Stimulated activated CD8-positive, alpha-beta memory T cell treated with anti-CD3 and anti-CD28 coated beads, Interleukin-2, amount 100 ng/mL, for 1 hour (primary cell): Measurements from ENCODE around the gene COMMD1.
"Not testable (repeated sequence)": the region's sequence is repeated elsewhere in the genome, so short reads cannot be mapped to it uniquely, and the experiment has no call there.

ENCODE experiments used
- DNase-seq, 2 donors: peaks; one replicate each; pipeline ENCODE4 v3.0.0-alpha.2; 2020; ENCODE audit warnings: low read depth in 2 of 2

Gene COMMD1

DNA sequence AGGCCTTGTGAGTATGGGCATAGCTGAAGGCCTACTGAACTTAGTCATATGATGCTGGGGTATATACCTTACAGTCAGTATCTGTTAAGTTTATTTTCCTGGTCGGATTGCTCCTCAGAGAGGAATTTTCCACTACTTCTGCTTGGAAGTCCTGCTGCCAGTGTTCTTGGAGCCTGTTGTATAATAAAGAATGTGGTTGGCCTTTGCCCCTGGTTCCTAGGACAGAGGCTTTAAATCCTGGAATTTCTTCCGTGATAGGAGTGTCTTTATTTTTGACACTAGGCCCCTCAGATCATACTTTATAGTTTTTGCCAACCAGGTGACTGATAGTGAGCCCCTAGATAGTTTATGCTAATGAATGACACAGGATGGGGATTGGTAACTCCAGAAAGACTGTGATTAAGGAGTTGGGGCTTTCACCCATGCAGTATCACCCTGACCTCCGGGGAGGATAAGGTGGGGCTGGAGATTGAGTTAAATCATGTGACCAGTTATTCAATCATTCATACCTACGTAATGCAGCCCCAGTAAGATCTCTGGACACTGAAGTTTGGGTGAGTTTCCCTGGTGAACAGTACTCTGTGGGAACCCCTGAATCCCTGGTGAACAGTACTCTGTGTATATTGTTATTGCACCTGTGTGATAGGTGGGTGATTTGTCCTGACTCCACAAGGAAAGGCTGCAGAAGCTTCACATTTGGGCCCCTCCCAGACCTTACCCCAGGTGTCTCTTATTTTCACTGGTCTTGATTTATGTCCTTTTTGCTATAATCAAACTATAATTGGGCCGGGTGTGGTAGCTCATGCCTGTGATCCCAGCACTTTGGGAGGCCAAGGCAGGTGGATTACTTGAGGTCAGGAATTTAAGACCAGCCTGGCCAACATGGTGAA, 56.9 kb downstream of the COMMD1 start:
- no peak for DNase-seq

GRCh38 chr2:61966087-61966727, 60.7 kb downstream of the COMMD1 start:
- no peak for DNase-seq

GRCh38 chr2:61967262-61967661, 61.8 kb downstream of the COMMD1 start:
- DNase-seq = no peak

DNA sequence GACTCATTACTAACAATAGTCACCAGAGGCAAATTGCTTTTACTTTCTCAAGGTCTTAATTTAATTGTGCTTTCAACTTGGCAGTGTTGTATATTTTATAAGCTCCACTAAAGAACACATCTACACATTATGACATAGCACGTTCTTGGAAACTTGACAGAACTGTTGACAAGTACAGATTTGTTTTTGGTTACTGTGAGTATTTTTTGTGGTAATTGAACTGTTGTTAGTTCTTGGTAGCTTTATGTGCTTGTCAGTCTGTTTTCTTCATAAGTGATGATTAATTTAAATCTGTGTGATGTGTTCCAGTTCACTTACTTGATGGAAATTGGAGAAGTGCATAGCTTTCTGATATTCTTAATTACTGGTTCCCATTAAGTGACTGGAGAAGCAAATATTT, 63.9 kb downstream of the COMMD1 start:
- no peak for DNase-seq

DNA sequence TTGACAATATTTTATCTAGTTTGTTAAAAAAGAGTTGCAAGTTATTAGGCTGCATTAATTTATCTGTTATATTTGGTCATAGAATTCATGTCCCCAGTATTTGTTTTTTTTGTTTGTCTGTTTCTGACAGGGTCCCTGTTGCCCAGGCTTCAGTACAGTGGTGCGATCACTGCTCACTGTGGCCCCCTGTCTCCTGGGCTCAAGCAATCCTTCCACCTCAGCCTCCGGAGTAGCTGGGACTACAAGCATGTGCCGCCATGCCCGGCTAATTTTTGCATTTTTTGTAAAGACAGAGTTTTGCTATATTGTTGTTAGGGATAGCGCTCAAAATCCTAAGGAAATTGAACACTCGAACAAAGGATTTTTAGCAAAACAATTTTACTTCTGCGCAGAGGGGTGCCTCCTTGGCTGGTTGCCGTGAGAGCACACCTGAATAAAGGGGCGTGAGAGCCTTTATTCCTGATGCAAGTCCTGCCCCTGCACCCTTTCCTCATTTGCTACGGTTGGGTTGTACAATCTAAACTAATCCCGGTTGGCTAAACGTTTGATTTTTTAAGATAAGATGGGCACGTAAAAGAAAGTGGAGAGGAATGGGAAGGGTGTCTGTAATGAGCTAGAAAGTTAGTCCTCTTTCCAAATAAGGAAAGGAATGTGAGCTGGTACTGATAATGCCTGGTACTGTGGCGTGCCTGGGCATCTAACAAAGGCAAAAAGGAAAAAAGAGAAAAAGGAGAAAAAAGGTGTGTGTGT, 65.5 kb downstream of the COMMD1 start:
- no peak for DNase-seq

DNA sequence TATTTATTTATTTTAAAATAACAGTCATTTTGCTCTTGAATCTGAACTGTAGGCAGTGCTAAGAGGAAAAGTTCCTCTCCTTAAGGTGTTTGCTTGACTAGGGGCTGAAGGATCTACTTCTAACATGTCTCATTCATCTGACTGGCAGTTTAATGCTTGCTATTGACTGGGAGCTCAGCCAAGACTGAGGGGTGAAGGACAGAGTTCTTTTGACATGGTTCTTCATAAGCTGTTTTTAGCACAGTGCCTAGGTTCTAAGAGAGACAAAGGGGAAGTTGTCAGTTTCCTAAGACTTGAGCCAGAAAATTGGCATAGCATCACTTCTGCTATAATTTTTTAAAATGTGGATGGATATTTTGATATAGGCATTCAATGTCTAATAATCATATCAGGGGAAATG, 73.0 kb downstream of the COMMD1 start:
- DNase-seq = no peak

DNA sequence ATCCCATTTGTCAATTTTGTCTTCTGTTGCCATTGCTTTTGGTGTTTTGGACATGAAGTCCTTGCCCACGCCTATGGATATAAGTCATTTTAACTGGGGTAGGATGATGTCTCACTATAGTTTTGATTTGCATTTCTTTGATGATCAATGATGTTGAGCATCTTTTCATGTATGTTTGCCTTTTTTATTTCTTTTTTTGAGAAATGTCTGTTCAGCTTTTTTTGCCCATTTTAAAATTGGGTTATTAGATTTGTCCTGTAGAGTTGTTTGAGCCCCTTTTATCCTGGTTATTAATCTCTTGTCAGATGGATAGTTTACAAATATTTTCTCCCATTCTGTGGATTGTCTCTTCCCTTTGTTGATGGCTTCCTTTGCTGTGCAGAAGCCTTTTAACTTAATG, 75.3 kb downstream of the COMMD1 start:
- DNase-seq = no peak

- DNase-seq = no peak
Measured at GRCh38 chr2:61984682-61985081, 79.2 kb downstream of the COMMD1 start.

DNA sequence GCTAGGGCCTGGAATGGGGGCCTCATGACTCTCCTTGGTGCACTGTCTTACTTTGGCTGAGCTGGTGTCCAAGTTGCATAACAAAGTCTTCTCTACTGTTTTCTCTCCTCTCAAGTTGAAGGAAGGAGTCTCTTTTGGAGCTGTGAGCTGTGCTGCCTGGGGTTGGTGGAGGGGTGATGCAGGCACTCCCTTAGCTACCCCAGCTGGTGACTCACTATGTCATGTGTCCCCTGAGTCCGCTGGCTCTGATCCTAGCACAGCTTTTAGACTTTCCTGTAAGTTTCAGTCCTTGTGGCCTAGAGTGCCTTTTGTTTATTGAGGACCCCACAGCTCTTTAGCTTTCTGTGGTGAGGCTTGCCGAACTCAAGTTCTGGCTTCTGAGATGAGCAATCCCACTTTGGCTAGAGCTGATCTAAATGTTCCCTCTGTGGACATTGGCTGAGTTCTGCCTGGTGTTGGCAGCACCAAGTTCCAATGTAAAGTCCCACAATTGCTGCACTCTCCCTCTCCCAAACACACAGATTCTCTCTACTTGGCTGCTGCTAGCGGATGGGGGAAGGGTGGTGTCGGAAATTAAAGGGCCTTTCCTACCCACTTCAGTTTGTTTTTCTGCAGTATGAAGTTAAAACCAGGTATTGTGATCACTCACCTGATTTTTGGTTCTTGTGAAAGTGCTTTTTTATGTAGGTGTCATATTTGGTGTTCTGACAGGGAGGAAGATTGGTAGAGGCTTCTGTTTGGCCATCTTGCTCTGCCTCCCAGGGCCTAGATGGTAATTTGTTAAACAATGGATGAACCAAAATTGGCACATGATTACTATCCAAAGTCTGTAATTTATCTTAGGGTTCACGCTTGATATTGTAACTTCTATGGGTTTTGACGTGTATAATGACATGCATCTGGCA, 83.2 kb downstream of the COMMD1 start:
- DNase-seq = no peak

DNA sequence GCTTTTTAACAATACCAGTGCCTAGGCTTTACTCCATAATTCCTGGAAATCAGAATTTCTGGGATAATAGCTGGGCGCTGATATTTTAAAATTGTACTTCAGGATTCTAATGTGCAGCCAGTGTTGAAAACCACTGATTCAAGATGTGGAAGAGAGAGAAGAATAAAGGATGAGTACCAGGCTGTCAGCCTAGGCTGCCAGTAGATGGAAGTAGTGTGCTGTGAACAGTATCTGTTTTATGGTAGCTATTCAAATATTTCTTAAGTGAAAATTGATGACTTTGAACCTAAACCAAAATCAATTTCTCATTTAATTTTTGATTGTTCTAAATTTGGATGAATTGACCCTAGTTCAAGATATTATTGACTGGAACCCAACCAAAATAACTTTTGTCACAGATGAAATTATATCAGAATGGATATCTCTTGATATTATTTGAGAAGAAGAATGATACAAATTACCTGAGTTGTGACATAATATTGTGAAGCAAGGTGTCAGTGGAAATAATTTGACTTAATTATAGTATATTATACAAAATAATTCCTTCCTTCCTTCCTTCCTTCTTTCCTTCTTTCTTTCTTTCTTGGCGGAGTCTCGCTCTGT, 88.0 kb downstream of the COMMD1 start:
- DNase-seq = no peak

DNA sequence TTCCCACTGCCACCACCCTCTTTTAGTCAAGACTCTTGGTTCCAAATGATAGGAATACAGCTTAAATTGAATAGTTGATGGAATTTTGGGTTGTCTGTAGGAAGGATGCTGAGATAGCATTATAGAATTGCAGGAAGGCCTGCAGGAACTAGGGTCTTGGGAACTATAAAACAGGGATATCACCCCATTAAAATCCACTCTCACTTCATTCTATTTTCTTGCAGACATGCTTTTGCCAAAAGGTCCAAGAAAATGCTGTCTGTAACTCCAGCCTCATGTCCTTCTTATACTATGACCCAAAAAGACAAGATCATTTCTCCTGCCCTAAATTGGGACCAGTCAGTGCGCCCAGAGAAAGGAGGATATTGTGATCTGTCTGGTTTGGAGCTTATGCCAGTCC, 89.1 kb downstream of the COMMD1 start:
- no peak for DNase-seq

DNA sequence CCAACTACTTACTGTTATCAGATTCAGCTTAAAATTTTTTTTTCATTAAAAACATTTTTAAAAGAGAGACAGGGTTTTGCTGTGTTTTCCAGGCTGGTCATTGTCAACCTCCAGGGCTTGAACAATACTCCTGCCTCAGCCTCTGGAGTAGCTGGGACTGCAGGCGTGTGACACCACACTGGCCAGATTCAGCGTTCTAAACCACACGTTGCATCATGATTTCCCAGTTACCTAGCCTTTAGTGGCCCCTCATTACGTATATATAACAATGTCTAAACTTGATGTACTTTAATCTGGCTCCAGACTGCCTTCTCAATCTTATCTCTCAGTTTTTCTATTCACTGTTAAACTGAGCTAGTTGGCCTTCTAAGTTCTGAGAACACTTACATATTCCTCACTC, 89.6 kb downstream of the COMMD1 start:
- DNase-seq = no peak

DNA sequence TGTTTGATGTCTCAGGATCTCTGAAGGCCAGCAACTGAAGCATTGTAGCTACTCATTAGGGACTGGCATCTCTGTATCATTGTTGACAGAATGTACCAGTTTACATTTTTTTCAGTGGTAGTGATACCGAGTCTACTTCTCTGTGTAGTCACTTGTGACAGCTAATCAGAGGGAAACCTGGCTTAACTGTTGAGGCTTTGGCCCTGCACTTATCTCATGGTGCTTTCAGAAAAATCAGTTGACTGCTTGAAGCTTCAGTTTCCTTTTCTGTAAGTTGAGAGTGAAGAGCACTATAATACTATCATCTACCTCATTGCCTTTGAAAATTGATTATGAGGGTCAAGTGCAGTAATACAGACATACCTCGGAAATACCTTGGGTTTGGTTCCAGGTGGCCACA, 90.0 kb downstream of the COMMD1 start:
- DNase-seq = no peak

DNA sequence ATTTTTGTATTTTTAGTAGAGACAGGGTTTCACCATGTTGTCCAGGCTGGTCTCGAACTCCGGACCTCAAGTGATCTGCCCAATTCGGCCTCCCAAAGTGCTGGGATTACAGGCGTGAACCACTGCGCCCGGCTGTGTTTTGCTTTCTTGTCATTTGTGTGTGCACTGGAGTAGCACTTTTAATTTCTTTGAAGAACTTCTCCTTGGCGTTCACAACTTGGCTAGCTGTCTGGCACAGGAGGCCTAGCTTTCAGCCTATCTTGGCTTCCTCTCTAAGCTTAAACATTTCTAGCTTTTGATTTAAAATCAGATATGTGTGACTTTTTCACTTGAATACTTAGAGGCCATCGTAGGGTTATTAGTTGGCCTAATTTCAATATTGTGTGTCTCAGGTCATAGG, 93.0 kb downstream of the COMMD1 start:
- DNase-seq = no peak

DNA sequence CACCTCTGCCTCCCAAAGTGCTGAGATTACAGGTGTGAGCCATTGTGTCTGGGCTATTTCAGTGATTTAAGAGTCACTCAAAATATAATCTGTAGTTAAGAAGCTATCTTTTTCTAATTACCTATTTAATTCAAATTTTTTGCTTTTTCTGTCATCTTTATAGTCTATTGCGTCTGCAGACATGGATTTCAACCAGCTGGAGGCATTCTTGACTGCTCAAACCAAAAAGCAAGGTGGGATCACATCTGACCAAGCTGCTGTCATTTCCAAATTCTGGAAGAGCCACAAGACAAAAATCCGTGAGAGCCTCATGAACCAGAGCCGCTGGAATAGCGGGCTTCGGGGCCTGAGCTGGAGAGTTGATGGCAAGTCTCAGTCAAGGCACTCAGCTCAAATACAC, 95.1 kb downstream of the COMMD1 start:
- DNase-seq = no peak

GRCh38 chr2:62001431-62001830, 96.0 kb downstream of the COMMD1 start:
- DNase-seq = no peak

DNA sequence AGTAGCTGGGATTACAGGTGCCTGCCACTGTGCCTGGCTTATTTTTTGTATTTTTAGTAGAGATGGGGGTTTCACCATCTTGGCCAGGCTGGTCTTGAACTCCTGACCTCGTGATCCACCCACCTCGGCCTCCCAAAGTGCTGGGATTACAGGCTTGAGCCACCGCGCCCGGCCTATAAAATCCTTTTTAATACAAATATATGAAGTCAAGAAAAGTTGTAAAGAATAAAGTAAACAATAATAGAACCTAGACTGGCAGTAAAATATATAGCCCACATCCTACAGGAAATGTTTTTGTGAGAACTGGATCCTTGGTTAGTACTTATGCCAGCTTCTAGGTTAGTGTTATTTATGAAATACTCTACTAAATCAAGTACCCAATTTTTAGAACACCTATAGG, 99.0 kb downstream of the COMMD1 start:
- DNase-seq = not testable (repeated sequence)

DNA sequence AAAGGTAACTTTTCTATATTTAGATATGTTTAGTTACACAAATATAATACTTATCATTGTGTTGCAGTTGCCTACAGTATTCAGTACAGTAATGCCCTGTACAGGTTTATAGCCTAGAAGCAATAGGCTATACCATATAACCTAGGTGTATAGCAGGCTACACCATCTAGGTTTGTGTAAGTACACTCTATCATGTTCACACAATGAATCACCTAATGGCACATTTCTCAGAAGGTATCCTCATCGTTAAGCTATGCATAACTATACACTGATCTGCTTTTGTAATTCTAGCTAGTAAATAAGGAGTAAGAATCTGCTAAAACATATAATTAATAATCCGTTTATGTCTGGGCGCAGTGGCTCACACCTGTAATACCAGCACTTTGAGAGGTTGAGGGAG, 102.1 kb downstream of the COMMD1 start:
- no peak for DNase-seq

DNA sequence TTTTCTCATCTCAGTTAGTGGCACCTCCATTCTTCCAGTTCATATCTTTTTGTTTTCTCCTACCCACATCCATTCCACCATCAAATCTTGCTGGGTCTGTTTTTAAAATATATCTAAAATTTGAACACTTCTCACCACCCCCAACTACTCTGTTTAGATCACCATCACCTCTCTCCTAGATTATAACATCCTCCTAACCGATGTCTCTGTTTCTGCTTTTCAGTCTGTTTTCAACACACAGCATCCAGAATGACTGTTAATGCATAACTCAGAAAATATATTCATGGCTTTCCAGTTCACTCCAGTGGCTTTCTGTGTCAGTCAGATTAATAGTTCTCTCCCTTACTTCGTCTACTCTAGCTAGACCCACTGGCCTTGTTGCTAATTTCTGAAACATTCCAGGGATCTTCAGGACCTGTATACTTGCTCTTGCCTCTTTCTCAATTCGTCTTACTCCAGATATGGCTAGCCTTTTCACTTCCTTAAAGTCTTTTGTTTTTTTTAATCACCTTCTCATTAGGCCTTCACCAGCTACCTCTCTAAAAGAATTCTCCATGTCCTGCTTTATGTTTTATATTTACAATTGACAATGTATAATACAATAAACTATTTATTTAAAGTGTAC, 105.3 kb downstream of the COMMD1 start:
- DNase-seq = no peak

GRCh38 chr2:62013641-62014040, 108.2 kb downstream of the COMMD1 start:
- no peak for DNase-seq

DNA sequence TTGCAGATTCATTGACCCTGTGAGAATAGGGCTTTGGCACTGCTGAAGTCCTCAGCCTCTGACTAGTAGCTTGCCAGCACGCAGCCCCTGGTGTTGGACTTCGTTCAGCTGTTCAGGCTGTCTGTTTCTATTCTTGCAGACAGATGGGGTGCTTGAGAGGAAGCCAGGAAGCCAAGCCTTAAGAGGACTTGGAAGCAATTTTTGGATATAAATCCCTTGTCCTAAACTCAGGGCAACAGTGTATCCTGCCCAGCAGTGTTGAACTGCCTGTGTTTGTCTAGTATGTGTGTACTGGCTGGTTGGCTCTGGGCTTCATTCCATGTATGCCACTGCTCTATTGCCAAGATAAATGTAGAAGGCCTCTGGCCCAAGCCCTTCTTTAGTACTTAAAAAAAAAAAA, 108.6 kb downstream of the COMMD1 start:
- DNase-seq = no peak
